Endodermal cell (in vitro differentiated cells): ENCODE results near the gene MMP2. TPM values are rescaled to one million over a fixed set of nuclear protein-coding genes. Genes with fewer than 3 reads are reported as not detected.

Experiments
- DNase-seq: peaks from one replicate; pipeline ENCODE4 v3.0.0-alpha.2; 2017
- H3K27ac ChIP-seq: 2 replicates; pipeline ENCODE4 v1.5.1; 2013; ENCODE audit warnings: mild to moderate bottlenecking, low read depth, low read length, moderate library complexity
- H3K27me3 ChIP-seq: 2 replicates; pipeline ENCODE4 v1.6.1; 2013; ENCODE audit warnings: mild to moderate bottlenecking, low read length, moderate library complexity; ENCODE audit not compliant: insufficient read depth, control insufficient read depth, poor library complexity, severe bottlenecking
- H3K36me3 ChIP-seq: 2 replicates; pipeline ENCODE4 v1.7.0; 2013; ENCODE audit warnings: mild to moderate bottlenecking, low read length, moderate library complexity; ENCODE audit not compliant: control insufficient read depth, insufficient read depth
- H3K4me1 ChIP-seq: one replicate; pipeline ENCODE4 v1.7.0; 2013; ENCODE audit warnings: low read length; ENCODE audit not compliant: control insufficient read depth, insufficient read depth
- H3K4me3 ChIP-seq: 2 replicates; pipeline ENCODE4 v1.5.1; 2013; ENCODE audit warnings: mild to moderate bottlenecking, low read length, moderate library complexity
- H3K9ac ChIP-seq: 2 replicates; pipeline ENCODE4 v1.6.1; 2013; ENCODE audit warnings: mild to moderate bottlenecking, low read length, moderate library complexity; ENCODE audit not compliant: poor library complexity, severe bottlenecking; ENCODE audit errors: extremely low read depth
- H3K9me3 ChIP-seq: 2 replicates; pipeline ENCODE4 v1.6.1; 2013; ENCODE audit warnings: mild to moderate bottlenecking, low read length, moderate library complexity; ENCODE audit not compliant: control insufficient read depth
- H3K27ac Mint-ChIP-seq: 2 replicates; pipeline ENCODE4 v1.8.0; 2020; ENCODE audit warnings: mixed read lengths
- H3K27me3 Mint-ChIP-seq: 2 replicates; pipeline ENCODE4 v1.8.0; 2021; ENCODE audit warnings: mild to moderate bottlenecking, mixed read lengths; ENCODE audit not compliant: insufficient read depth
- H3K36me3 Mint-ChIP-seq: 2 replicates; pipeline ENCODE4 v1.8.0; 2020; ENCODE audit warnings: low read depth, mixed read lengths
- H3K4me1 Mint-ChIP-seq: 2 replicates; pipeline ENCODE4 v1.8.0; 2020; ENCODE audit warnings: mixed read lengths
- H3K4me3 Mint-ChIP-seq: 2 replicates; pipeline ENCODE4 v1.8.0; 2020; ENCODE audit warnings: mild to moderate bottlenecking, moderate library complexity, mixed read lengths
- H3K9me3 Mint-ChIP-seq: 2 replicates; pipeline ENCODE4 v1.8.0; 2020; ENCODE audit warnings: mild to moderate bottlenecking, mixed read lengths
- CTCF ChIP-seq: fragments of 200-600 bp; sonication (generic); conservative IDR thresholded peaks from 2 replicates; pipeline ENCODE4 v1.5.0; 2021; ENCODE audit warnings: antibody characterized with exemption, mild to moderate bottlenecking
- WGBS, 2 experiments: methylation state at CpG; one replicate each; pipeline versions ENCODE4 v1.1.5 to v1.1.7; 2013; ENCODE audit warnings: missing lambda C conversion rate in 2 of 2, mixed read lengths in 1 of 2; ENCODE audit not compliant: insufficient coverage in 1 of 2, insufficient read length in 1 of 2; 5-methylcytosine and 5-hydroxymethylcytosine counted together
- total RNA-seq, 2 donors: library from RNA; stranded (reverse); fragmentation: NEBNext Ultra II Directional in 1 of 2; extraction: Animal tissue kit (Norgen Biotek cat#: 25700) in 1 of 2; gene quantifications; 2 replicates in 1 of 2; 3 replicates in 1 of 2; pipeline ENCODE4 v1.2.1, GENCODE V29; 2021

Gene MMP2
- total RNA-seq, 2 donors from 2014 or later, result 65.0 to 80.4 TPM

DNA sequence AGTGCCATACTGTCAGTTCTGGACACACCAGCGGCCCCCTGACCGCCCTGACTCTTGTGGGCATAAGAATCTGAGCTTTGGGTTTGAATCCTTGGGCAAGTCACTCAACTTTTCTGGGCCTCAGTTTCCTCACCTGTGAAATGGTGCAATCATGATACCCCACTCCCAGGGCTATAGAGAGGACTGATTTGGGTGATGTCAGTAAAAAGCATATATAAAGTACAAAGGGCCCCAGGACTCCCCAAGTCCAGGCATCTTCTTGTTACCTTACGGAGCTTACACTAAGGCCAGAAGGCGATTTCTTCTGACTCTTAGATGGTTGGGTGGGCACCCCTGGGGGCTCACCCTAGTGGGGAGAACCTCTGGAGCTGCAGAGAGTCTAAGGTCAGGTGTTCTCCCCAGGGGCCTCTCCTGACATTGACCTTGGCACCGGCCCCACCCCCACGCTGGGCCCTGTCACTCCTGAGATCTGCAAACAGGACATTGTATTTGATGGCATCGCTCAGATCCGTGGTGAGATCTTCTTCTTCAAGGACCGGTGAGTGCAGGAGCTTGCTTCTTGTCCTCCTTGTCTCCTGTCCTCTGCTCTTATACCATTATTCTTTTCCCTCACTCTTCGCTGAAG is 13.9 kb downstream of the MMP2 start:
- Mint-ChIP-seq H3K4me1 (peaks cover 1% of the 10 kb centered on the region), H3K36me3 (peaks cover 19% of the 10 kb centered on the region), H3K4me3 (no peak overlapping the region), H3K27ac (no peak overlapping the region), H3K27me3 (no peaks in the 10 kb centered on the region), H3K9me3 (no peaks in the 10 kb centered on the region)
- no peak overlapping the region for H3K27ac ChIP-seq
- H3K9me3 ChIP-seq, result no peaks in the 10 kb centered on the region
- H3K9ac ChIP-seq, result no peak overlapping the region
- no peaks in the 10 kb centered on the region for H3K4me1 ChIP-seq
- peak; percentile 13 for DNase-seq
- H3K36me3 ChIP-seq, result no peaks in the 10 kb centered on the region
- no peak for TF ChIP-seq CTCF
- H3K4me3 ChIP-seq, result no peak overlapping the region
- no peaks in the 10 kb centered on the region for H3K27me3 ChIP-seq
- 93 to 99% methylated on average over 8 to 10 of the region's 10 CpGs for WGBS, 2 experiments

- no peaks in the 10 kb centered on the region for H3K9me3 Mint-ChIP-seq
- no peak overlapping the region for H3K4me3 ChIP-seq
- 59 to 83% methylated on average over 2 of the region's 3 CpGs for WGBS, 2 experiments
- peaks cover 1% of the 10 kb centered on the region for H3K4me1 Mint-ChIP-seq
- no peaks in the 10 kb centered on the region for H3K4me1 ChIP-seq
- no peaks in the 10 kb centered on the region for H3K9me3 ChIP-seq
- H3K27me3 ChIP-seq, result no peaks in the 10 kb centered on the region
- peak; percentile 20 for TF ChIP-seq CTCF
- no peaks in the 10 kb centered on the region for H3K27me3 Mint-ChIP-seq
- H3K4me3 Mint-ChIP-seq, result no peak overlapping the region
- no peaks in the 10 kb centered on the region for H3K36me3 ChIP-seq
- peaks cover 13% of the 10 kb centered on the region for H3K36me3 Mint-ChIP-seq
- no peak overlapping the region for H3K27ac Mint-ChIP-seq
- no peak overlapping the region for H3K9ac ChIP-seq
- peak; percentile 42 for DNase-seq
- H3K27ac ChIP-seq, result no peak overlapping the region
These were observed 16.0 kb downstream of the MMP2 start for GRCh38 chr16:55494994-55495421.

GRCh38 chr16:55495616-55496289 is 16.8 kb downstream of the MMP2 start:
- no peaks in the 10 kb centered on the region for H3K27me3 Mint-ChIP-seq
- H3K36me3 ChIP-seq, result no peaks in the 10 kb centered on the region
- H3K27me3 ChIP-seq, result no peaks in the 10 kb centered on the region
- no peak overlapping the region for H3K4me3 ChIP-seq
- H3K4me3 Mint-ChIP-seq, result no peak overlapping the region
- no peak overlapping the region for H3K27ac Mint-ChIP-seq
- no peaks in the 10 kb centered on the region for H3K9me3 Mint-ChIP-seq
- peaks cover 13% of the 10 kb centered on the region for H3K36me3 Mint-ChIP-seq
- no peak overlapping the region for H3K27ac ChIP-seq
- peak; percentile 33 for DNase-seq
- no peaks in the 10 kb centered on the region for H3K9me3 ChIP-seq
- TF ChIP-seq CTCF, result no peak
- H3K9ac ChIP-seq, result no peak overlapping the region
- H3K4me1 Mint-ChIP-seq, result peaks cover 1% of the 10 kb centered on the region
- WGBS, 2 experiments, result 91 to 98% methylated on average over 7 of the region's 7 CpGs
- H3K4me1 ChIP-seq, result no peaks in the 10 kb centered on the region
